Tibial nerve (tissue), 4 donors: ENCODE measurements around the gene LPCAT4.
"Not testable (repeated sequence)": the region's sequence is repeated elsewhere in the genome, so short reads cannot be mapped to it uniquely, and the experiment has no call there.

ENCODE experiments used
- CTCF ChIP-seq, 5 experiments: fragments of 200-600 bp in 3 of 5; fragments of 450-650 bp in 2 of 5; sonication (generic) in 3 of 5; IDR thresholded peaks; one replicate each; pipeline ENCODE4 v1.5.1; 2016 to 2019; ENCODE audit warnings: antibody characterized with exemption in 5 of 5, mild to moderate bottlenecking in 3 of 5, moderate library complexity in 2 of 5
- EP300 ChIP-seq, 2 donors: sonication (generic); formaldehyde crosslinking; IDR thresholded peaks; one replicate each; pipeline ENCODE4 v1.6.1; 2017; ENCODE audit warnings: antibody characterized with exemption in 2 of 2, mild to moderate bottlenecking in 1 of 2

GRCh38 chr15:34352996-34353395 lies 14.0 kb downstream of the LPCAT4 start:
- not testable (repeated sequence) for TF ChIP-seq CTCF, EP300 (IDR thresholded peaks at IDR 0.05)
